RWPE2 (cell line): ENCODE measurements around the gene GPC5.

Experiments
- ATAC-seq: fragments of 200-7000 bp; cut with Tn5 transposase; 3 replicates; pipeline ENCODE4 v1.9.1; 2021; ENCODE audit warnings: low read depth
- DNase-seq: peaks from one replicate; pipeline ENCODE4 v3.0.0-alpha.2; 2020; ENCODE audit warnings: low spot score
- H3K27ac ChIP-seq: fragments of 450-650 bp; 2 replicates; pipeline ENCODE4 v1.5.1; 2017; ENCODE audit warnings: mild to moderate bottlenecking; ENCODE audit not compliant: poor library complexity, severe bottlenecking
- H3K27me3 ChIP-seq: fragments of 250-450 bp; sonication (Bioruptor Pico); 2 replicates; pipeline ENCODE4 v1.5.1; 2021; ENCODE audit warnings: mild to moderate bottlenecking, moderate library complexity; ENCODE audit not compliant: insufficient read depth, poor library complexity, severe bottlenecking
- H3K36me3 ChIP-seq: fragments of 250-450 bp; sonication (Bioruptor Pico); 2 replicates; pipeline ENCODE4 v1.5.1; 2020; ENCODE audit warnings: low read depth, mild to moderate bottlenecking, moderate library complexity
- H3K4me1 ChIP-seq: fragments of 250-450 bp; sonication (Bioruptor Pico); 2 replicates; pipeline ENCODE4 v1.5.1; 2021; ENCODE audit warnings: mild to moderate bottlenecking, moderate library complexity; ENCODE audit not compliant: insufficient read depth, poor library complexity, severe bottlenecking
- H3K4me3 ChIP-seq: fragments of 250-450 bp; sonication (Bioruptor Pico); 2 replicates; pipeline ENCODE4 v1.5.1; 2021; ENCODE audit warnings: mild to moderate bottlenecking, moderate library complexity; ENCODE audit not compliant: severe bottlenecking
- H3K9me3 ChIP-seq: fragments of 250-450 bp; sonication (Bioruptor Pico); 2 replicates; pipeline ENCODE4 v1.5.1; 2021; ENCODE audit warnings: mild to moderate bottlenecking, moderate library complexity; ENCODE audit not compliant: severe bottlenecking
- TF ChIP-seq, protein P1 (sequence below): fragments of 450-650 bp; IDR thresholded peaks from one replicate; pipeline ENCODE4 v1.5.1; 2017; ENCODE audit warnings: mild to moderate bottlenecking, moderate library complexity; ENCODE audit not compliant: poor library complexity, severe bottlenecking

Gene GPC5

GRCh38 chr13:91368676-91369440 is 29.6 kb upstream of the GPC5 start:
- Histone ChIP-seq H3K4me1 (no peaks in the 10 kb centered on the region), H3K4me3 (no peak overlapping the region), H3K27me3 (no peaks in the 10 kb centered on the region), H3K9me3 (peaks cover 2% of the 10 kb centered on the region), H3K27ac (no peak overlapping the region), H3K36me3 (no peaks in the 10 kb centered on the region)
- TF ChIP-seq, protein P1, sequence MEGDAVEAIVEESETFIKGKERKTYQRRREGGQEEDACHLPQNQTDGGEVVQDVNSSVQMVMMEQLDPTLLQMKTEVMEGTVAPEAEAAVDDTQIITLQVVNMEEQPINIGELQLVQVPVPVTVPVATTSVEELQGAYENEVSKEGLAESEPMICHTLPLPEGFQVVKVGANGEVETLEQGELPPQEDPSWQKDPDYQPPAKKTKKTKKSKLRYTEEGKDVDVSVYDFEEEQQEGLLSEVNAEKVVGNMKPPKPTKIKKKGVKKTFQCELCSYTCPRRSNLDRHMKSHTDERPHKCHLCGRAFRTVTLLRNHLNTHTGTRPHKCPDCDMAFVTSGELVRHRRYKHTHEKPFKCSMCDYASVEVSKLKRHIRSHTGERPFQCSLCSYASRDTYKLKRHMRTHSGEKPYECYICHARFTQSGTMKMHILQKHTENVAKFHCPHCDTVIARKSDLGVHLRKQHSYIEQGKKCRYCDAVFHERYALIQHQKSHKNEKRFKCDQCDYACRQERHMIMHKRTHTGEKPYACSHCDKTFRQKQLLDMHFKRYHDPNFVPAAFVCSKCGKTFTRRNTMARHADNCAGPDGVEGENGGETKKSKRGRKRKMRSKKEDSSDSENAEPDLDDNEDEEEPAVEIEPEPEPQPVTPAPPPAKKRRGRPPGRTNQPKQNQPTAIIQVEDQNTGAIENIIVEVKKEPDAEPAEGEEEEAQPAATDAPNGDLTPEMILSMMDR: no peak
- ATAC-seq (no peak), DNase-seq (no peak)

- Histone ChIP-seq H3K27me3 (no peaks in the 10 kb centered on the region), H3K27ac (no peak overlapping the region), H3K4me1 (no peaks in the 10 kb centered on the region), H3K9me3 (peaks cover 2% of the 10 kb centered on the region), H3K4me3 (no peak overlapping the region), H3K36me3 (no peaks in the 10 kb centered on the region)
- TF ChIP-seq, protein P1: no peak
- DNase-seq: no peak
- ATAC-seq: no peak; the same call in 2 of the 3 replicates
Observed at GRCh38 chr13:91369441-91369831, 29.0 kb upstream of the GPC5 start.

- no peak overlapping the region for H3K4me3 ChIP-seq
- ATAC-seq (no peak), DNase-seq (no peak)
- peaks cover 2% of the 10 kb centered on the region for H3K9me3 ChIP-seq
- TF ChIP-seq, protein P1: no peak
- H3K36me3 ChIP-seq: no peaks in the 10 kb centered on the region
- no peak overlapping the region for H3K27ac ChIP-seq
- H3K27me3 ChIP-seq: no peaks in the 10 kb centered on the region
- H3K4me1 ChIP-seq: no peaks in the 10 kb centered on the region
Observed at GRCh38 chr13:91370501-91370900, 27.9 kb upstream of the GPC5 start.

GRCh38 chr13:91372911-91373310 is 25.5 kb upstream of the GPC5 start:
- ATAC-seq: no peak
- H3K36me3 ChIP-seq: no peaks in the 10 kb centered on the region
- no peaks in the 10 kb centered on the region for H3K4me1 ChIP-seq

More at GRCh38 chr13:91372911-91373310, 25.5 kb upstream of the GPC5 start:
- H3K4me3 ChIP-seq: no peak overlapping the region
- H3K9me3 ChIP-seq: peaks cover under 1% of the 10 kb centered on the region
- DNase-seq: no peak
- no peak overlapping the region for H3K27ac ChIP-seq
- no peaks in the 10 kb centered on the region for H3K27me3 ChIP-seq
- TF ChIP-seq, protein P1: no peak
